HEK293T (cell line): ENCODE data around the gene RUNDC3A.

Experiments used
- BHLHE40 ChIP-seq: fragments of 450-650 bp; IDR thresholded peaks from 2 replicates; pipeline ENCODE4 v1.6.1; 2016; ENCODE audit warnings: mild to moderate bottlenecking, moderate library complexity, borderline replicate concordance
- HDGF ChIP-seq: fragments of 450-650 bp; IDR thresholded peaks from 2 replicates; pipeline ENCODE4 v1.6.1; 2017; ENCODE audit warnings: antibody characterized with exemption, borderline replicate concordance
- PKNOX1 ChIP-seq: fragments of 450-650 bp; IDR thresholded peaks from 2 replicates; pipeline ENCODE4 v1.6.1; 2016
- SP1 ChIP-seq: fragments of 450-650 bp; IDR thresholded peaks from 2 replicates; pipeline ENCODE4 v1.6.1; 2017
- SUZ12 ChIP-seq: fragments of 450-650 bp; IDR thresholded peaks from 2 replicates; pipeline ENCODE4 v1.6.1; 2016; ENCODE audit warnings: mild to moderate bottlenecking
- TARDBP ChIP-seq: fragments of 450-650 bp; IDR thresholded peaks from 2 replicates; pipeline ENCODE4 v1.6.1; 2016
- ZNF384 ChIP-seq: fragments of 450-650 bp; IDR thresholded peaks from 2 replicates; pipeline ENCODE4 v1.6.1; 2016

GRCh38 chr17:44318077-44318892, 9.9 kb downstream of the RUNDC3A start:
- TF ChIP-seq PKNOX1 (no peak), ZNF384 (no peak), SP1 (no peak), HDGF (no peak), SUZ12 (no peak), BHLHE40 (no peak), TARDBP (no peak)
